Measurements from ENCODE around the gene MALRD1.

The MALRD1 gene

DNA sequence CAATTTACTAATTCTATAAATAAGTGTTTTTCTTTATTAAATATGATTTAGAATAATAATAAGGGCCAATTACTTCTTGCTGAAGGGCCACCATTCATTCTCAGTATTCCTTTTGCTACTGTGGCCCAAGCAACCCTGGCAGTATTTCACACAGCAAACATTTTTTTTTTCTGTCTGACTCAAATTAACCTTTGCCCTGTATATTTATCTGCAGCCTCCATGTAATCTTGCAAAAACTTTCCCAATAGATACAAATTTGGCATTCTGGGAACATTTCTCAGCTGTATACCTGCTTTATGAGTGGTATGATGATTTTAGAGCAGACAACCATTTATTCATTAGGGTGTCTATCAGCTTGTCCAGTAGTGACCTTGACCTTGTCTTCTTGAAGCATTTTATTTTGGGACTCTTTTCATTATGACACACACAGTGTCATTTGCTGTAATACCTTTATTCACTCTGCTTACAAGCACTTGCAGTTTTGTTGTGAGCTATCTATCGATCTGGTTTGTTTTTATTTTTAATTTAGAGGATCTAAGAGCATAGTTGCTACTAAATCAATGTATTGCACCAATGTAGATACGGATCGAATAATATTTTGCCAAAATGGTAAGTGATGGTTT, 607.9 kb downstream of the MALRD1 start:
- DNase-seq, result no peak

DNA sequence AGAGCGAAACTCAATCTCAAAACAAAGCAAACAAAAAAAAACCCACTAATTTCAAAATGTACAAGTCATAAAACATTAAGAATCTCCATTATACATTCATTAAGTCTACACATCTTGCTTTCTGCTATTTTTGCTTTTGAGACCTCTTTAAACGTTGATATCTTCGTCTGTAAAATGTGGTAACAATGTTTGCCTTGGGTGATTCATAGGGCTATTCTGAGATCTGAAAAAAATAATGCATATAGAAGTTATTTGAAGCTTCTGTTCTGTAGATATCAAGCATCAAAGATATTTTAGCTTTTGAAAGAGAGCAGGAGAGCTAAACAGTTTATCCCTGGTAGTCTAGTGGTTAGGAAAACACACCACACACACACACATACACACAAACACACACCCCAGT, 609.5 kb downstream of the MALRD1 start:
- no peak for DNase-seq

DNA sequence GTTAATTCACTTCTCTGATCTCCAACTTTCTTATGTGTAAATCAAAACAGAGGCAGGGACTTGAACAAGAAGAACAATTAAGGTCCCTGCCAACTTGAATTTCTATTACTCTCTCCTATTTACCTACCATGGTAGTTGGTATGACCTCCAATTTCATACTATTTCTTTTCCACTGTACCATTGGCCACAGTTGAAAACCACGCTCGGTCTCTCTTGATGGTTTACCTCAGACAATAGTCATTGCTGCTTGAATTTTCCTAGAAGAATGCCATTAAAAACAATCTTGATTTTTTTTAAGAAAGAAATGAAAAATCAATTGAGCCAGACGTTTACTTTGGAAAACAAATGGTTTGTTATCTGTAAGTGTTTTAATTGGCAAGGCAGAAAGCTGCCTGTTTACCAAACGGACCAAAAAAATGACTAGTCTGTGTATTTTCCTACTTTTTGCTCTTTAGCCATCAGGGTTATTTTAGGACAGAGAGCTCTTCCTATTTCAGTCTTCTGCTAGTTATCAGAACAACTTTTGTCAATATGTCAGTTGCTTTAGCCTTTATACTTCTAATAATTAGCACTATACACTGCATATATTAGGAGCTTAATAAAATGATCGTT, 610.1 kb downstream of the MALRD1 start:
- no peak for DNase-seq

DNA sequence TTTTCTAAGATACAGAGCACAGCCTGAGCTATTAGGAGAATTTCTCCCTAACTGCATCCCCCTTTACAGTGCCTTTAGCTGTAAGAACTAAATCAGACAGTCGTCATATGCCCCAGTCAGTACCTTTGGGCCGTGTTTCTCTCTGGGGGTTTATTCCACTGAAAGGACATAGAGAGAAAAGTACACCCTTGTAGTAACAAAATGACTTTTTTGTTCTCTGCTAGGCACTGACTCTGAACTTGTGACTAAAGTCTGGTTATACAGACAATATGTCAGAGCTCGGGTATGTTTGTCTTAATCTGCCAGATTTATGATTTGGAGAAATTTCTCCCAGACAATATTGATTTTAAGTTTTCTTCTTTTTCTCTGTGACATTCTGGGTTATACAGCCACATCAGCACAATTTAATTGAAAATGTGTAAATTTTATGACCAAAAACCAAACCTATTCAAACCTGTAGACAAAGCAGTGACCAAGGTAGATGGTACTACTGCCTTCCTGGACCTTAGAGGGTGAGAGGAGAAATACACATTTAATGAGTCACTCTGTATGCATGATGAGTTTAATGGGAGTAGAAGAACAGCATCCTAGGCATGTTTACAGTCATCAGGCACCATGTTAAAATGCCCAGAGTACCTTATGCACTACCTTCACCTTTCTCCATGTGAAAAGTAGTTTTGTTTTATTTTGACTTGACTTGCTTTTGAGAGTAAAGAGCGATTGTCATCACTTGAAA, 611.5 kb downstream of the MALRD1 start:
- DNase-seq, result no peak

DNA sequence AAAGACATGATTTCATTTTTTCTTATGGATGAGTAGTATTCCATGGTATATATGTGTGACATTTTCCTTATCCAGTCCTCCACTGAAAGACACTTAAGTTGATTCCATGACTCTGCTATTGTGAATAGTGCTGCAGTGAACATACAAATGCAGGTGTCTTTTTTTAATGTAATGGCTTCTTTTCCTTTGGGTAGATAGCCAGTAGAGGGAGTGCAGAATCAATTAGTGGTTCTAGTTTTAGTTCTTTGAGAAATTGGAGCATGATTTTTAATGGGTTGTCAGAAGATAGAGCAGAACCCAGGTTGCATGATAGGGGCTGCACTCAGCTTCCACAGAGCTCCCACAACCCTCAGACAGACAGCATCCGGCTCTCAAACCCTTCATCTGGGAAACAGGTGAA, 614.7 kb downstream of the MALRD1 start:
- DNase-seq, result no peak

DNA sequence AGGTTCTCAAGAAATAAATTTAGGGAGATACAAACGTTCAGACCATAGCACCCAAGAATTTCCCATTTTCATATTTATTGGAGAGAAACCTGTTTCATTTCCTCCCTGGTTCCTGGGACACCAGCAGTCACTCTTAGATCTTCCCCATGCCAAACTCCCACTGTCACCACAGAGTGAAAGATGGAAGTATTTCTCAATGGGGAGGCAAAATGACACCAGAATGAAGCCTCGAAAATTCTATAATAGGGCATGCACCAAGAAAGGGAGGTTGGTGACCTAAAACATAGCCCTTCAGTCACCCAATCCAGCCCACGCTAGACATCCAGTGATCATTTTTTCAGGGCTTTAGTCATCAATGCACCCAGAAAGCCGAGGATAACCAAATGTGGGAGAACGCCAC, 619.5 kb downstream of the MALRD1 start:
- no peak for DNase-seq

DNA sequence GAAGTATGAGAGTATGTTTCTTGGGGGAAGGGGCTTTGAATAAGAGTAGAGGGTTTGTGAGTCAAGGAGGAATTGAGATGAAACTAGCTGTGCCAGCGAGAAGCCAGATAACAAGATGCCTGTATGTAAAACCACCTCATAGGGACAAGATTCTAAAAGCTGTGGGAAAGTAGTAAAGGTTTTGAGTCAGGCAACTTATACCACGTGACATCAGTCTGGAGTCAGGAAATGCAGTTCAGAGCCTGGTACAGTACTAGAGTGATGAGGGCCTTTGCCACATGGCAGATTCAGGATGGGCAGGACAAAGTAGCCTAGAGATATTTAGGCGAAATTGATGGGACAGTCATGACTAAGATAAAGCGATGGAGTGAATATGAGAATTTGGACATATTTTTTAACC, 627.5 kb downstream of the MALRD1 start:
- DNase-seq, result no peak

DNA sequence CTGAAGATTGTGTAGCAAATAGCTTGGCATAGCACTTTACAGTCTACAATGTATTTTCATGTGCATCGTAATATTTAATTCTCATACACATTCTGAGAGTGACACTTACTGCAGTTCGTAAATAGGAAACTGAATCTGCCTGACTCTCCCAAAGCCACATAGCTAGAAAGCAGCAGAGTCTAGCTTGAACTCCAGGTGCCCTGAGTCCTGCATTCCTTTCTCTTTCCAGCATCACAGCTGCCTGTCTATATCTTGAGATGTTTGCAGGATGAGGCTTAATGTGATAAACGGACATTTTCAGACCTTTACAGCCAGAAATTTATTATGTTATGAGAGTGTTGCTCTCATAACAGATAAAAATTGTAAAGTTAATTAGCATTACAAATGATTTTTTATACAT, 634.8 kb downstream of the MALRD1 start:
- no peak for DNase-seq

DNA sequence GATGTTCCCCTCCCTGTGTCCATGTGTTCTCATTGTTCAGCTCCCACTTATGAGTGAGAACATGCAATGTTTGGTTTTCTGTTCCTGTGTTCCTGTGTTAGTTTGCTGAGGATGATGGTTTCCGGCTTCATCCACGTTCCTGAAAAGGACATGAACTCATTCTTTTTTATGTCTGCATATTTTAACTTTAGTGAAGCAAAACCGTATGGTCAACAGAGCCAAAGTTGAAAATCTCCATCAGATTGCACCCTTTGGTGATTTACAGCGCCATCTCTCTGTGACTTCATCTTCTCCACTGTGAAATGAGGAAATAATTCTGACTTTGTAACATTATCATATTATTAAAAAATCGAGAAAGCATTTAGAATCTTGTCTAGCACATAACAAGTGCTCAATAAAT, 635.4 kb downstream of the MALRD1 start:
- no peak for DNase-seq

DNA sequence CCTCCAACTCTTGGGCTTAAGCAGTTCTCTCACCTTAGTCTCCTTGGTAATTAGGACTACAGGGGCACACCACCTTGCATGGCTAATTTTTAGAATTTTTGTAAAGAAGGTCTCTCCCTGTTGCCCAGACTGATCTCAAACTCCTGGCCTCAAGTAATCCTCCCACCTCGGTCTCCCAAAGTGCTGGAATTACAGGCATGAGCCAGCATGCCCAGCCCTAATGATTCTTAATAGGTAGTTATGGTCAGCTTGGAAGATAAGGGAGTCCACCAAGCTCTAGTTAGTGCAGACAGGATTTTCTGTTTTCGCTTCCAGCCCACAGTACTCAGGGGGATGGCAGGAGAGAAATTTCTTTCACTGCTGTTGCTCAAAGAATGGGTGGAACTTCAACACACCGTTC, 639.7 kb downstream of the MALRD1 start:
- no peak for DNase-seq

DNA sequence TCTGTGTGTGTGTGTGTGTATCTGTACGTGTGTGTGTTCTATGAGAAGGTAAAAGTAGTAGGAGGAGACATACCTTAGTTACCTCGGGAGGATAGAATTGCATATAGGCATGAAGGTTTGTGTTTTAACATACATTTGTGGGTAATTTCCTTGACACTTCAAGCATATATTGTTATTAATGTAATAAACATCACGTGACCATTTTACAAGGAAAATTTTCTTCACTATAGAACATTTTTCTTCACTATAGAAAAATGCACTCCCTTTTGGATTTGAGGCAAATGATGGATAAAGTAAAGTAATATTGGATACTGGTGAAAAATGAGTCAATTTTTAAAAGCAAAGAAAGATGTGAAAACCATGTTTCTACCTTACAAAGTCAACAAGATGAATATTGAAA, 640.6 kb downstream of the MALRD1 start:
- no peak for DNase-seq

DNA sequence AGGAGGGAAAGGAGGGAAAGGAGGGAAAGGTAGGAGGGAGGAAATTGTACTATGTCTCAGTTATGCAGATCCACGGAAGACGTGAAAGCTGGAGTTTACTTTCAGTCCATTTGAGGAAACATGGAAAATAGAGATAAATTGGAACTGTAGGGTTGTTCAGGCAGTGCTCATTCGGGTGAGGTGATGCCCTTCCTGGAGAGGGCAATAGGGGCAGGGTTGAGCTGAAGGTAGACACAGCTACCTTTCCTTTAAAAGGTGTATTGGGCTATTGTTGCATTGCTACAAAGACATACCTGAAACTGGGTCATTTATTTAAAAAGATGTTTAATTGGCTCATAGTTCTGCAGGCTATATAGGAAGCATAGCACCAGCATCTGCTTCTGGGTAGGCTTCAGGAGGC, 650.7 kb downstream of the MALRD1 start:
- no peak for DNase-seq

DNA sequence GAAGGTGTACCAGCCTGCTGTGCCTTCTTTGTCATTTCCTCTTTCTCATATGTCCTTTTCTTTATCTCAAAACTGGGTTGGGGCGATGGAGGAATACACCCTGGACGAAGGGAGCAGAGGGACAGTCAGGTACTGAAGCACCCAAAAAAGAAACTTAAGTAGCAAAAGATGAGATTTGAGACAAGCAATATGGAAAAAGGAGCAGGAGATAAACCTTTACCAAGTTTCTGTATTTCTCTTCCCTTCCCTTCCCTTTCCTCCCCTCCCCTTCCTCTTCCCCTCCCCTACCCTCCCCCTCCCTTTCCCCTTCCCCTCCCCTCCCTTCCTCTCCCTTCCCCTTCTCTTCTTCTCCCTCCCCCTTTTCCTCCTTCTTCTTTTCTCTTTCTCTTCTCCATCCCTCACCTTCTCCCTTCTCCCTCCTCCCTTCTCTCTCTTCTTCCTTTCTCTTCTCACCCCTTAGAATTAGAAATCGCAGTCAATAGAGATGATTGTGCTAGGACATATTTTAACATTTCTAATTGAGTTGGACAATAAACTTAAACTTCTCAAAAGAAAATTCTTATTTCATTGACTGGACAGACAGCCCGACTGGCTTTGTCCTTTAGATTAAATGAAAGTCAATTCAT, 652.9 kb downstream of the MALRD1 start:
- DNase-seq, result no peak

DNA sequence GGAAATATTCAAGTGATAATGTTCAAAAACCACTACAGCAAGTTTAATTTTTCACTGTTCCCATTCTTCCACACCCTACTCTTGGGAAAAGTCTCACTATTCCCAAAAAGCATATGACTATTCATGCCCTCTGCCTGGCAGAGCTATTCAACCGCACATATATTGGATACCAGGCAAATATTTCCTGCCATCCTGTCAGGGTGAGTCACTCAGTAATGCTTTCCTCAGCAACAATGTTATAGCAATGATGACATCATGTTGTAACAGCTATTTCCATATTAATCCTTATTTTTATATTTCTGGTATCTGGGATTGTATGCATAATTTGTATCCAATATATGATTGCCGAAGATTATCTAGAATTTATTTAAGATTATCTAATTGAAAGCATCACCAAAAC, 653.6 kb downstream of the MALRD1 start:
- DNase-seq, result no peak

DNA sequence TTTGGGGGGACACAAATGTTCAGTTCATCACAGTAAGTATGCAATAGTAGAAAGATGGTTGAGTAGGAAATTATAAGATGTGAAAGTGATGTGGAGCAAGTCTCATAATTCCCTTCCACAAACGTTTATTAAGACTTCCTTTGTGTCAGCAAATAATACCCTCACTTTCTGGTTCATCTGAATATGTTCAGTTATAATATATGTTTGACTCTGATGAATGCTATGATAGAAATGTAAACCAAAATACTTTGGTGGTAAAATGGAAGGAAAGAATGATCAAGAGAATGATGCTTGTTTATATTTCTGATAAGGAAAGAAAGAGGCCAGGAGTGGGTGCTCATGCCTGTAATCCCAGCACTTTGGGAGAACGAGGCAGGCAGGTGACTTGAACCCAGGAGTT, 655.9 kb downstream of the MALRD1 start:
- no peak for DNase-seq

DNA sequence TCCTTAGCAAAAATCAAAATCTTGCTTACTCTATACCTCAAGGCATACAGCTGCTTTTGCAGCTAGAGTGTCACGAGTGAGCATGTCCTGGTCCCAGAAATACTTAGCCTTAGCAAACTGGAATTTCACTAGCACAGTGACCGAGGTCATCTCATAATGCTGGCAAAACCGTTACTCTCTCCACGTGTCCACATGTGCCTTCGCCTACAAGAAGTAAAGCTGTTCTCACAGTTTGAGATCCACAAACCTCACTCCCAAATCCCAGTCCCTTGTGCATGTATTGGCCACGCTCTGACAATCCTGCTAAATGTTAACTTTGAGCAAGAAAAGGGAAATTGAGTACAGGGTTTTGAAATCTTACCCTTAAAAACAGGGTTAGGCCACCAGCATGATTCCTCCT, 656.6 kb downstream of the MALRD1 start:
- no peak for DNase-seq

DNA sequence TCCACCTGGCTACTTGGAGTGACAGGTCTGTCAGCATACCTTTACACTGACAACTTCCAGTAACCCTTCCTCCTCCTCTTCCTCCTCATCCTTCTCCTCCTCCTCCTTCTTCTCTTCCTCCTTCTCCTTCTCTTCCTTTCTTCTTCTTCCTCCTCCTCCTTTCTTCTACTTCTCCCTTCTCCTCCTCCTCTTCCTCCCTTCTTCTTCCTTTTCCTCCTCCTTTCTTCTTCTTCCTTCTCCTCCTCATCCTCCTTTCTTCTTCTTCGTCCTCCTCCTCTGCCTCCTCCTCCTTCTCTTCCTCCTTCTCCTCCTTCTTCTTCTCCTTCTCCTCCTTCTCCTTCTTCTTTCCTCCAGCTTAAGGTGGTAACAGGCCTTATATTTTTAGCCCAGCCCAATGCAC, 658.3 kb downstream of the MALRD1 start:
- DNase-seq, result no peak

DNA sequence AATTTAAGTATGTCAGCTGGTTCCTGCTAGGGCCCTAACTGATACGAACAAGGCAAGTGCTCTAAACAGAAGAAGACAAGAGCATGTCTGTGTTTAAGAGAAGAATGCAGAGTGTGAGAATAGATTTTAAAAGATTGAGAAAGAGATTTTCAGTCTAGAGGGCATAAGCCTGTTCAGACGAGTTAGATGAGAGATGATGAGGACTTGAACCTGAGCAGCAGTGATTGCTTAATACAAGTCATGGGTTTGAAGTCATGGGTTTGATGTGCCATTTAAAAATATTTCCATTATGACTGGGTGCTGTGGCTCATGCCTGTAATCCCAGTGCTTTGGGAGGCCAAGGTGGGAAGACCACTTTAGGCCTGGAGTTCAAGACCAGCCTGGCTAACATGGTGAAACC, 658.8 kb downstream of the MALRD1 start:
- no peak for DNase-seq

DNA sequence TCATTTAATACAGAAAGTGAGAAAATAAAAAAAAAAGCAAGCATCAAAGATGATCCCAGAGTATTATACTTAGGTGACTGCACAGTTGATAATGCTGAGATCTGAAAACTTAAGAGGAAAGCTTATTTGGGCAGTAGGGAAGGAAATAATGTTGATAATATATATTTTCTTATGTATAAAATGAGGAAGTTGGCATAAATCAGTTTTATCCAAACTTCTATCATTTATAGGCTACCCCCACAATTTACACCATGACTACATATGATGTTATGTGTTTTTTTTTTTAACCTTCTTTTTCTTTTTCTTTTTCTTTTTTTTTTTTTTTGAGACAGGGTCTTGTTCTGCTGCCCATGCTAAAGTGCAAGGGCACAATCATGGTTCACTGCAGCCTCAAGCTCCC, 659.4 kb downstream of the MALRD1 start:
- no peak for DNase-seq

DNA sequence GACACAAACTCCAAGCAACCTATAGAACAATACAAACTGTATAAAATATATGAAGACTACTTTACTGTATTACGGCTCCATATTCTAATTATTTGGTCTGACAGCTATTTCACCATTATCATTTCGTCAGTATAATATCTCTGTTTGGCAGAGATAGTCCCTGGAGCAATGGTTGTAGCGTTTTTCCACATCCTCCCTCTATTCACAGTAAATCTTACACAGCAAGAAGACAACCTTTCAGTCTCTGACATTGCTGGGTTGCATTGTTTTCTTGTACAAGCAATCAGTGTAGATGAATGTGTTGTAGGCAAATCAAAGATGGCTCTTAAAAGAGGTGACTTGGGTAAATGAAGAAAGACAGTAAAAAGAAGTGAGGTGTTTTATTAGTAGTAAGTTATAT, 662.0 kb downstream of the MALRD1 start:
- no peak for DNase-seq

DNA sequence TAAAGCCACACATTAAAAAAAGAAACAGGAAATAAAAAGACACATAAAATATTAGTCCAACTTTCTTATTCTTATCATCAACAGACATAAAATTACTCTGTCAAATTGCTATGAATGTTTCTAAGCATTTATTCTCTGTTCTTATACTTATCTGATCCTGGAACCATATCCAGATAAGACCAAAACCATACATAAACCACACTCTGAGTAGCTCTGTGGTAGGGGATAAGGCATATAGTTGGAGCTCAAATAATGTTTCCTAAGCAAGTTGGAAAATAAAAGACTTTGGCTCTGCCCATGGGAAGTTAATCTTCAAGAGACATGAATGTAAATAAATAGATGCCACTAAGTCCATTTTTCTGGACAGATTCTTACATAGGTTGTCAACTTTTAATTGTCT, 664.6 kb downstream of the MALRD1 start:
- DNase-seq, result no peak

DNA sequence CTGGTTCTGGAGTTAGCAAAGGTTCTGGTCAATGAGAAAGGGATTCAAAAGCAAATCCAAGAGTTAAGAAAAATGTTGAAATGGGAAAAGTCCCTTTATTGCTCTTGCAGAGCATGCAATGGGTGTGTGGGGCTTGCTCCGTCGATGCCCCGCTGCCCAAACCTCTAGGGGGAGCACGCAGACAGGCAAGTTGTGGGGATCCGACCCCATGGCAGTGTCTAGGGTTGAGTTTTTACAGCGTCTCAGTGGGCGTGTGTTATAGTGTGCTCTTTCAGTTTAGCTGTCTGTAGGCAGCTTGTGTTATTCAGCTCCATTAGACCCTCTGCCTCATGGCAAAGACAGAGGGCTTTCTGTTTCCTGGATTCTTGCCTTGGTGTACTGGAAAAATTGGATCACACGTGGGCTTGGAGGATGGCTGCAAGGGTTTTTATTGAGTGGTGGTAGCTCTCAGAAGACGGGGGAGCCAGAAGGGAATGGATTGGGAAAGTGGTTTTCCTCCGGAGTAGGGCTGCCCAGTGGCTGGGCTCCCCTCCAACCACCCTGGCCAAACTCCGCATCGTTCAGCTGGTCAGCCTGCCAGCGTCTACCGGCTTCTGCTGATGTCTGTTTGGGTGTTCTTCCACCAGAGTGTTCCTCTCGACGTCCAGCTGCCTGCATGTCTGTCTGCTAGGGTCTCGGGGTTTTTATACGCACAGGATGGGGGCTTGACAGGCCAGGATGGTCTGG, 665.4 kb downstream of the MALRD1 start:
- DNase-seq, result no peak

DNA sequence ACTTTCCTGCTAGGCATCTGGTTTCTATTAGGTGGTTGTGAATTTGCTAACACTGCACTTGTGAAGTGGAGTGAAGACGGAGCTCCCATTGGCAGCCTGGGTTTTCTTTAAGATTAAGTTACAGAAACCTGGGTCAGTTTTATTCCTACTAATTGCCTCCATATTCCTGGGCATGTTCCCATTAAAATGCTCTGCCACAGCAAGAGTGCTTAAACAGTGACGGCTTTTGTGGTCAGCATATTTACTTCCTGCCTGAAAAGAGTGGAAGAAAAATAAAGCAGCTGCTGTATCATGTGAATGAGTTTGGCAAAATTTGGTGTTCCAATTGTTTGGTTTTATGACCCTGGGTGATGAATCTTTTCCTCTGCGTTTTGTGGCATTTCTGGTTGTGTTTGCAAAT, 670.7 kb downstream of the MALRD1 start:
- DNase-seq, result no peak

DNA sequence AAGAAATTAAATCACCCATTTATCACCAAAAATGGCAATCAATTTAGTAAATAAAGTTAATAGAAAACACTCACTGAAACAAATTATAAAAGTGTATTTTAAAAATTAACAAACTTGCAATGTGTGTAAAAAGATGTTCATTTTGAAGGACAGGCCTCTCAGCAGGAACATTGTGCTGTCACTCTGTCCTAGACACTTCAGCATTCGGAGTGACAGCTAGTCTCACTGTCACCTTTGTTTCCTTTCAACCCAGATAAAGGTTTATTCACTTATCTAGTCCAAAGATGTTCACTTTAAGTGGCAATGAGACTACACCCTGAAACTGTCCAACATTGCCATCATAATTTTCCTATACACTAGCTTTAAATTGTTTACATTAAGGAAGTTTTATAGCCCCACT, 675.7 kb downstream of the MALRD1 start:
- no peak for DNase-seq
